HepG2 (cell line): ENCODE results near the gene IL17RC. TPM values are rescaled to one million over a fixed set of nuclear protein-coding genes. Genes with fewer than 3 reads are reported as not detected.
A peak's percentile ranks its signal among the peaks of the same experiment; 100 is the strongest.

Experiments
- CENPX ChIP-seq: sonication (generic); formaldehyde crosslinking; IDR thresholded peaks from 2 replicates; pipeline ENCODE4 v1.9.0; 2021; ENCODE audit warnings: mild to moderate bottlenecking, missing genetic modification reagents, moderate library complexity
- EEA1 ChIP-seq: sonication (generic); formaldehyde crosslinking; IDR thresholded peaks from 2 replicates; pipeline ENCODE4 v1.5.1; 2020; ENCODE audit warnings: mild to moderate bottlenecking, missing genetic modification reagents, borderline replicate concordance
- EHMT2 ChIP-seq: fragments of 200-600 bp; sonication (generic); IDR thresholded peaks from 2 replicates; pipeline ENCODE4 v1.7.0; 2017; ENCODE audit warnings: antibody characterized with exemption, low read depth, low read length, borderline replicate concordance
- HNRNPK ChIP-seq: fragments of 200-400 bp; formaldehyde crosslinking; IDR thresholded peaks from 2 replicates; pipeline ENCODE4 v1.6.1; 2018; ENCODE audit warnings: low read length, low read depth, moderate library complexity, mild to moderate bottlenecking; ENCODE audit not compliant: poor library complexity, severe bottlenecking
- KDM5A ChIP-seq: fragments of 200-600 bp; sonication (generic); IDR thresholded peaks from 2 replicates; pipeline ENCODE4 v1.7.0; 2018; ENCODE audit warnings: antibody characterized with exemption, mild to moderate bottlenecking, low read length, borderline replicate concordance
- NCOA5 ChIP-seq: sonication (generic); formaldehyde crosslinking; IDR thresholded peaks from 2 replicates; pipeline ENCODE4 v1.4.0; 2020; ENCODE audit warnings: missing genetic modification reagents
- ZNF101 ChIP-seq: sonication (generic); formaldehyde crosslinking; IDR thresholded peaks from 2 replicates; pipeline ENCODE4 v1.4.0; 2020; ENCODE audit warnings: mild to moderate bottlenecking, low read depth, missing genetic modification reagents, borderline replicate concordance
- ZNF121 ChIP-seq: sonication (generic); formaldehyde crosslinking; IDR thresholded peaks from 2 replicates; pipeline ENCODE4 v1.5.0; 2020; ENCODE audit warnings: mild to moderate bottlenecking, missing genetic modification reagents
- ZNF44 ChIP-seq: sonication (generic); formaldehyde crosslinking; IDR thresholded peaks from 2 replicates; pipeline ENCODE4 v1.5.1; 2020; ENCODE audit warnings: mild to moderate bottlenecking, missing genetic modification reagents
- ZNF563 ChIP-seq: sonication (generic); formaldehyde crosslinking; IDR thresholded peaks from 2 replicates; pipeline ENCODE4 v1.8.0; 2022; ENCODE audit warnings: mild to moderate bottlenecking, moderate library complexity, missing genetic modification reagents
- ZNF672 ChIP-seq: sonication (generic); formaldehyde crosslinking; IDR thresholded peaks from 2 replicates; pipeline ENCODE4 v1.8.1; 2022; ENCODE audit warnings: missing genetic modification reagents
- ZNF713 ChIP-seq: sonication (generic); formaldehyde crosslinking; IDR thresholded peaks from 2 replicates; pipeline ENCODE4 v1.4.0; 2020; ENCODE audit warnings: mild to moderate bottlenecking, missing genetic modification reagents
- polyA plus RNA-seq, 8 experiments: library from polyadenylated mRNA; depleted of rRNA in 3 of 8; stranded (reverse) in 7 of 8; unstranded in 1 of 8; fragments of >200 nt; fragmentation: Illumina TruSeq in 4 of 8; extraction: Trizol in 4 of 8; gene quantifications; 2 replicates each; pipeline versions ENCODE4 v1.2.1 to v1.2.3, GENCODE V29; 2011 to 2016; ENCODE audit warnings: low read depth in 4 of 8, missing spikeins in 1 of 8, mixed read lengths in 1 of 8; ENCODE audit not compliant: insufficient read depth in 1 of 8
- total RNA-seq, 5 experiments: library from RNA; depleted of rRNA; stranded (reverse); fragments of >200 nt; fragmentation: Illumina TruSeq; extraction: Trizol; gene quantifications; 2 replicates each; pipeline ENCODE4 v1.2.3, GENCODE V29; 2016; ENCODE audit warnings: low read depth in 1 of 5
- TF ChIP-seq, protein P1 (sequence below): sonication (generic); formaldehyde crosslinking; IDR thresholded peaks from 2 replicates; pipeline ENCODE4 v1.5.0; 2020; ENCODE audit warnings: mild to moderate bottlenecking, missing genetic modification reagents, moderate library complexity
- TF ChIP-seq, protein P2 (sequence below): sonication (generic); formaldehyde crosslinking; IDR thresholded peaks from 2 replicates; pipeline ENCODE4 v1.4.0; 2020; ENCODE audit warnings: missing genetic modification reagents
- TF ChIP-seq, protein P3 (sequence below): sonication (generic); formaldehyde crosslinking; IDR thresholded peaks from 2 replicates; pipeline ENCODE4 v1.5.0; 2020; ENCODE audit warnings: mild to moderate bottlenecking, missing genetic modification reagents, borderline replicate concordance

The IL17RC gene
- total and polyA plus RNA-seq, 2 of the 13 experiments (the other 11 are each of a cell fraction or from before 2014, with no cell fraction given): 20.7 to 24.0 TPM

DNA sequence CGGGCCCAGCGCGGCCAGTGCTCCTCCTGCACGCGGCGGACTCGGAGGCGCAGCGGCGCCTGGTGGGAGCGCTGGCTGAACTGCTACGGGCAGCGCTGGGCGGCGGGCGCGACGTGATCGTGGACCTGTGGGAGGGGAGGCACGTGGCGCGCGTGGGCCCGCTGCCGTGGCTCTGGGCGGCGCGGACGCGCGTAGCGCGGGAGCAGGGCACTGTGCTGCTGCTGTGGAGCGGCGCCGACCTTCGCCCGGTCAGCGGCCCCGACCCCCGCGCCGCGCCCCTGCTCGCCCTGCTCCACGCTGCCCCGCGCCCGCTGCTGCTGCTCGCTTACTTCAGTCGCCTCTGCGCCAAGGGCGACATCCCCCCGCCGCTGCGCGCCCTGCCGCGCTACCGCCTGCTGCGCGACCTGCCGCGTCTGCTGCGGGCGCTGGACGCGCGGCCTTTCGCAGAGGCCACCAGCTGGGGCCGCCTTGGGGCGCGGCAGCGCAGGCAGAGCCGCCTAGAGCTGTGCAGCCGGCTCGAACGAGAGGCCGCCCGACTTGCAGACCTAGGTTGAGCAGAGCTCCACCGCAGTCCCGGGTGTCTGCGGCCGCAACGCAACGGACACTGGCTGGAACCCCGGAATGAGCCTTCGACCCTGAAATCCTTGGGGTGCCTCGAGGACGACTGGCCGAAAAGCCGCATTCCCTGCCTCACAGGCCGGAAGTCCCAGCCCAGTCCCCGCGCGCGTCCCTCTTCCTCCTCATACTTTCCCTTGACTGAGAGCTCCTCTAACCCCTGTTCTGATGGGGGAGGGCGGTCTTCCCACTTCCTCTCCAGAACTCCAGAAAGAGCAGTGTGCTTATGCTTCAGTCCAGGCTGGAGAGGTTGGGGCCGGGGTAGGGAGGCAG lies 1.4 kb upstream of the IL17RC start (continued):
- TF ChIP-seq HNRNPK: no peak
- peak; percentile 47; the same call in 1 of the 2 replicates for TF ChIP-seq EEA1 (CRISPR knock-in tag)
- TF ChIP-seq CENPX (CRISPR knock-in tag): no peak
- TF ChIP-seq ZNF713: 0 out of 2 replicates have a peak, but pooled peaks have one; percentile 62
- no peak for TF ChIP-seq KDM5A
- peak; percentile 99 for TF ChIP-seq ZNF672
- peak; percentile 93 for TF ChIP-seq ZNF563
- TF ChIP-seq, protein P1, sequence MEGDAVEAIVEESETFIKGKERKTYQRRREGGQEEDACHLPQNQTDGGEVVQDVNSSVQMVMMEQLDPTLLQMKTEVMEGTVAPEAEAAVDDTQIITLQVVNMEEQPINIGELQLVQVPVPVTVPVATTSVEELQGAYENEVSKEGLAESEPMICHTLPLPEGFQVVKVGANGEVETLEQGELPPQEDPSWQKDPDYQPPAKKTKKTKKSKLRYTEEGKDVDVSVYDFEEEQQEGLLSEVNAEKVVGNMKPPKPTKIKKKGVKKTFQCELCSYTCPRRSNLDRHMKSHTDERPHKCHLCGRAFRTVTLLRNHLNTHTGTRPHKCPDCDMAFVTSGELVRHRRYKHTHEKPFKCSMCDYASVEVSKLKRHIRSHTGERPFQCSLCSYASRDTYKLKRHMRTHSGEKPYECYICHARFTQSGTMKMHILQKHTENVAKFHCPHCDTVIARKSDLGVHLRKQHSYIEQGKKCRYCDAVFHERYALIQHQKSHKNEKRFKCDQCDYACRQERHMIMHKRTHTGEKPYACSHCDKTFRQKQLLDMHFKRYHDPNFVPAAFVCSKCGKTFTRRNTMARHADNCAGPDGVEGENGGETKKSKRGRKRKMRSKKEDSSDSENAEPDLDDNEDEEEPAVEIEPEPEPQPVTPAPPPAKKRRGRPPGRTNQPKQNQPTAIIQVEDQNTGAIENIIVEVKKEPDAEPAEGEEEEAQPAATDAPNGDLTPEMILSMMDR (CRISPR knock-in tag): peak; percentile 53; the same call in 1 of the 2 replicates
- no peak for TF ChIP-seq NCOA5 (CRISPR knock-in tag)
- TF ChIP-seq ZNF101 (CRISPR knock-in tag): no peak
- peak; percentile 69; the same call in 1 of the 2 replicates for TF ChIP-seq ZNF121
- TF ChIP-seq ZNF44 (CRISPR knock-in tag): no peak
- TF ChIP-seq, protein P2, sequence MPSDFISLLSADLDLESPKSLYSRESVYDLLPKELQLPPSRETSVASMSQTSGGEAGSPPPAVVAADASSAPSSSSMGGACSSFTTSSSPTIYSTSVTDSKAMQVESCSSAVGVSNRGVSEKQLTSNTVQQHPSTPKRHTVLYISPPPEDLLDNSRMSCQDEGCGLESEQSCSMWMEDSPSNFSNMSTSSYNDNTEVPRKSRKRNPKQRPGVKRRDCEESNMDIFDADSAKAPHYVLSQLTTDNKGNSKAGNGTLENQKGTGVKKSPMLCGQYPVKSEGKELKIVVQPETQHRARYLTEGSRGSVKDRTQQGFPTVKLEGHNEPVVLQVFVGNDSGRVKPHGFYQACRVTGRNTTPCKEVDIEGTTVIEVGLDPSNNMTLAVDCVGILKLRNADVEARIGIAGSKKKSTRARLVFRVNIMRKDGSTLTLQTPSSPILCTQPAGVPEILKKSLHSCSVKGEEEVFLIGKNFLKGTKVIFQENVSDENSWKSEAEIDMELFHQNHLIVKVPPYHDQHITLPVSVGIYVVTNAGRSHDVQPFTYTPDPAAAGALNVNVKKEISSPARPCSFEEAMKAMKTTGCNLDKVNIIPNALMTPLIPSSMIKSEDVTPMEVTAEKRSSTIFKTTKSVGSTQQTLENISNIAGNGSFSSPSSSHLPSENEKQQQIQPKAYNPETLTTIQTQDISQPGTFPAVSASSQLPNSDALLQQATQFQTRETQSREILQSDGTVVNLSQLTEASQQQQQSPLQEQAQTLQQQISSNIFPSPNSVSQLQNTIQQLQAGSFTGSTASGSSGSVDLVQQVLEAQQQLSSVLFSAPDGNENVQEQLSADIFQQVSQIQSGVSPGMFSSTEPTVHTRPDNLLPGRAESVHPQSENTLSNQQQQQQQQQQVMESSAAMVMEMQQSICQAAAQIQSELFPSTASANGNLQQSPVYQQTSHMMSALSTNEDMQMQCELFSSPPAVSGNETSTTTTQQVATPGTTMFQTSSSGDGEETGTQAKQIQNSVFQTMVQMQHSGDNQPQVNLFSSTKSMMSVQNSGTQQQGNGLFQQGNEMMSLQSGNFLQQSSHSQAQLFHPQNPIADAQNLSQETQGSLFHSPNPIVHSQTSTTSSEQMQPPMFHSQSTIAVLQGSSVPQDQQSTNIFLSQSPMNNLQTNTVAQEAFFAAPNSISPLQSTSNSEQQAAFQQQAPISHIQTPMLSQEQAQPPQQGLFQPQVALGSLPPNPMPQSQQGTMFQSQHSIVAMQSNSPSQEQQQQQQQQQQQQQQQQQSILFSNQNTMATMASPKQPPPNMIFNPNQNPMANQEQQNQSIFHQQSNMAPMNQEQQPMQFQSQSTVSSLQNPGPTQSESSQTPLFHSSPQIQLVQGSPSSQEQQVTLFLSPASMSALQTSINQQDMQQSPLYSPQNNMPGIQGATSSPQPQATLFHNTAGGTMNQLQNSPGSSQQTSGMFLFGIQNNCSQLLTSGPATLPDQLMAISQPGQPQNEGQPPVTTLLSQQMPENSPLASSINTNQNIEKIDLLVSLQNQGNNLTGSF (CRISPR knock-in tag): peak; percentile 88; the same call in 1 of the 2 replicates
- TF ChIP-seq EHMT2: no peak
- TF ChIP-seq, protein P3, sequence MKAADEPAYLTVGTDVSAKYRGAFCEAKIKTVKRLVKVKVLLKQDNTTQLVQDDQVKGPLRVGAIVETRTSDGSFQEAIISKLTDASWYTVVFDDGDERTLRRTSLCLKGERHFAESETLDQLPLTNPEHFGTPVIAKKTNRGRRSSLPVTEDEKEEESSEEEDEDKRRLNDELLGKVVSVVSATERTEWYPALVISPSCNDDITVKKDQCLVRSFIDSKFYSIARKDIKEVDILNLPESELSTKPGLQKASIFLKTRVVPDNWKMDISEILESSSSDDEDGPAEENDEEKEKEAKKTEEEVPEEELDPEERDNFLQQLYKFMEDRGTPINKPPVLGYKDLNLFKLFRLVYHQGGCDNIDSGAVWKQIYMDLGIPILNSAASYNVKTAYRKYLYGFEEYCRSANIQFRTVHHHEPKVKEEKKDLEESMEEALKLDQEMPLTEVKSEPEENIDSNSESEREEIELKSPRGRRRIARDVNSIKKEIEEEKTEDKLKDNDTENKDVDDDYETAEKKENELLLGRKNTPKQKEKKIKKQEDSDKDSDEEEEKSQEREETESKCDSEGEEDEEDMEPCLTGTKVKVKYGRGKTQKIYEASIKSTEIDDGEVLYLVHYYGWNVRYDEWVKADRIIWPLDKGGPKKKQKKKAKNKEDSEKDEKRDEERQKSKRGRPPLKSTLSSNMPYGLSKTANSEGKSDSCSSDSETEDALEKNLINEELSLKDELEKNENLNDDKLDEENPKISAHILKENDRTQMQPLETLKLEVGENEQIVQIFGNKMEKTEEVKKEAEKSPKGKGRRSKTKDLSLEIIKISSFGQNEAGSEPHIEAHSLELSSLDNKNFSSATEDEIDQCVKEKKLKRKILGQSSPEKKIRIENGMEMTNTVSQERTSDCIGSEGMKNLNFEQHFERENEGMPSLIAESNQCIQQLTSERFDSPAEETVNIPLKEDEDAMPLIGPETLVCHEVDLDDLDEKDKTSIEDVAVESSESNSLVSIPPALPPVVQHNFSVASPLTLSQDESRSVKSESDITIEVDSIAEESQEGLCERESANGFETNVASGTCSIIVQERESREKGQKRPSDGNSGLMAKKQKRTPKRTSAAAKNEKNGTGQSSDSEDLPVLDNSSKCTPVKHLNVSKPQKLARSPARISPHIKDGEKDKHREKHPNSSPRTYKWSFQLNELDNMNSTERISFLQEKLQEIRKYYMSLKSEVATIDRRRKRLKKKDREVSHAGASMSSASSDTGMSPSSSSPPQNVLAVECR (CRISPR knock-in tag): peak; percentile 40; the same call in 1 of the 2 replicates
